Dendritic cell treated with granulocyte-macrophage colony-stimulating factor and Interleukin-4, amounts not matched to agents 40 ng/mL and 50 ng/mL, for 4 days (primary cell): Measurements from ENCODE around the gene SYNPO.

Source experiments
- H3K27ac Mint-ChIP-seq: one replicate; pipeline ENCODE4 v1.8.0; 2022; ENCODE audit warnings: mild to moderate bottlenecking, mixed read lengths
- H3K27me3 Mint-ChIP-seq: one replicate; pipeline ENCODE4 v1.8.0; 2022; ENCODE audit warnings: mild to moderate bottlenecking, mixed read lengths
- H3K36me3 Mint-ChIP-seq: one replicate; pipeline ENCODE4 v1.8.0; 2022; ENCODE audit warnings: low read depth, mixed read lengths
- H3K4me1 Mint-ChIP-seq: one replicate; pipeline ENCODE4 v1.8.0; 2022; ENCODE audit warnings: low read depth, mixed read lengths
- H3K4me3 Mint-ChIP-seq: one replicate; pipeline ENCODE4 v1.8.0; 2022; ENCODE audit warnings: mild to moderate bottlenecking, moderate library complexity, mixed read lengths
- H3K9me3 Mint-ChIP-seq: one replicate; pipeline ENCODE4 v1.8.0; 2022; ENCODE audit warnings: mixed read lengths
- intact Hi-C: fragments of 100-400 bp; cut with micrococcal nuclease; formaldehyde crosslinking; loops from one replicate; pipeline ENCODE4 v1.15.0; 2022

The SYNPO gene

DNA sequence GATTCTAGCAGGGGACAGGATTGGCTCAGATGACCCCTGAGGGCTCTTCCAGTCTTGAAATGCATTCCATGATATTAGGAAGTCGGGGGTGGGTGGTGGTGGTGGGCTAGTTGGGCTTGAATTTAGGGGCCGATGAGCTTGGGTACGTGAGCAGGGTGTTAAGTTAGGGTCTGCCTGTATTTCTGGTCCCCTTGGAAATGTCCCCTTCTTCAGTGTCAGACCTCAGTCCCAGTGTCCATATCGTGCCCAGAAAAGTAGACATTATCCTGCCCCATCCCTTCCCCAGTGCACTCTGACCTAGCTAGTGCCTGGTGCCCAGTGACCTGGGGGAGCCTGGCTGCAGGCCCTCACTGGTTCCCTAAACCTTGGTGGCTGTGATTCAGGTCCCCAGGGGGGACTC, 17.7 kb downstream of the SYNPO start:
- Mint-ChIP-seq H3K4me3 (no peak overlapping the region), H3K27ac (no peak overlapping the region), H3K9me3 (no peaks in the 10 kb centered on the region), H3K4me1 (peaks cover 8% of the 10 kb centered on the region), H3K27me3 (peaks cover 35% of the 10 kb centered on the region), H3K36me3 (no peaks in the 10 kb centered on the region)
- intact Hi-C loops = loop anchor here (10.0 kb wide), 1 partner anchor 203 kb away; no protein-coding TSS in a partner anchor

DNA sequence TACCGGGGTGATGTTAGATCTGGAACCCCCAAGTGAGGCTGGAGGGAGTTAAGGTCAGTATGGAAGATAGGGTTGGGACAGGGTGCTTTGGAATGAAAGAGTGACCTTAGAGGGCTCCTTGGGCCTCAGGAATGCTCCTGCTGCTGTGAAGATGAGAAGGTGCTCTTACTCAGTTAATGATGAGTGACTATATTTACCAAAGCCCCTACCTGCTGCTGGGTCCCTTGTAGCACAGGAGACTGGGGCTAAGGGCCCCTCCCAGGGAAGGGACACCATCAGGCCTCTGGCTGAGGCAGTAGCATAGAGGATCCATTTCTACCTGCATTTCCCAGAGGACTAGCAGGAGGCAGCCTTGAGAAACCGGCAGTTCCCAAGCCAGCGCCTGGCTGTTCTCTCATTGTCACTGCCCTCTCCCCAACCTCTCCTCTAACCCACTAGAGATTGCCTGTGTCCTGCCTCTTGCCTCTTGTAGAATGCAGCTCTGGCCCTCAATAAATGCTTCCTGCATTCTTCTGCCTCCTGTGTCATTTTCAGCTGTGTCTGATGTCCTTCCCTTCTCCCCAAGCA, 18.3 kb downstream of the SYNPO start:
- H3K36me3 Mint-ChIP-seq = no peaks in the 10 kb centered on the region
- intact Hi-C loops = loop anchor here (10.0 kb wide), 1 partner anchor 204 kb away; no protein-coding TSS in a partner anchor
- no peaks in the 10 kb centered on the region for H3K9me3 Mint-ChIP-seq
- H3K4me1 Mint-ChIP-seq = peaks cover 8% of the 10 kb centered on the region
- peaks cover 32% of the 10 kb centered on the region for H3K27me3 Mint-ChIP-seq
- H3K27ac Mint-ChIP-seq = no peak overlapping the region
- H3K4me3 Mint-ChIP-seq = no peak overlapping the region

DNA sequence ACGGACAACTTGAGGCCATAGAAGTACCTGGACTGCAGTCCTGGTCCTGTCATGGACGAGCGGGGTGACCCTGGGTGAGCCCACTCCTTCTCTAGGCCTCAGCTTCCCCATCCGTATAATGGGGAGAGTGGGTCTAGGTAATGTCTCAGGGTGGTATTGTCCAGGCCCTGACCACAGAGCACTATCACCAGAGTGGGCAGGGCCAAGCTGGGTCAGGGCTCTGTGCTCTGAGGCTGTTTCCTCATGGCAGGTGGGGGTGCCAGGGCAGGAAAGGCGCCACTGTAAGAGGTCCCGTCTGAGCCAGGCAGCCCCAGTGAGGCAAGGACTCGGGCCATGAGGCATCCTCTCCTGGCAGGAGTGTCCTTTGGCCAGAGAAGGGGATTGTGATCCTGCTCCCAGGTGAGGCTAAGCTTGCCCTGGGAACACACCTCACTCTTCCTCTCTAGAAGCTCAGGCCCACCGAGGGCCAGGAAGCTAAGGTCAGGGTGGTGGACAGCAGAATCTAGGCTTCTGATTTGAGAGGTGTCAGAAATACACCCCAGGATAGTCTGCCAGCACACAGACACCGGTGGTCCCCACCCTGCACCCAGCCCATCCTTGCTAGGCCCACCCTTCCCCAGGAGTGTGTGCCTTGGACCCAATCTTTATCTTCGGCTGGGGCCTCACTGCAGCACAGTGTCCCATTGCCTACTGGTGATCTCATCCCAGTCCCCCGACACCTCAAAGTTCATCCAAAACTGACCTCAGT, 19.1 kb downstream of the SYNPO start:
- peaks cover 31% of the 10 kb centered on the region for H3K27me3 Mint-ChIP-seq
- H3K4me1 Mint-ChIP-seq = peaks cover 8% of the 10 kb centered on the region
- H3K4me3 Mint-ChIP-seq = no peak overlapping the region
- no peak overlapping the region for H3K27ac Mint-ChIP-seq
- no peaks in the 10 kb centered on the region for H3K9me3 Mint-ChIP-seq
- no peaks in the 10 kb centered on the region for H3K36me3 Mint-ChIP-seq
- intact Hi-C loops = loop anchor here (10.0 kb wide), 1 partner anchor 205 kb away; no protein-coding TSS in a partner anchor

DNA sequence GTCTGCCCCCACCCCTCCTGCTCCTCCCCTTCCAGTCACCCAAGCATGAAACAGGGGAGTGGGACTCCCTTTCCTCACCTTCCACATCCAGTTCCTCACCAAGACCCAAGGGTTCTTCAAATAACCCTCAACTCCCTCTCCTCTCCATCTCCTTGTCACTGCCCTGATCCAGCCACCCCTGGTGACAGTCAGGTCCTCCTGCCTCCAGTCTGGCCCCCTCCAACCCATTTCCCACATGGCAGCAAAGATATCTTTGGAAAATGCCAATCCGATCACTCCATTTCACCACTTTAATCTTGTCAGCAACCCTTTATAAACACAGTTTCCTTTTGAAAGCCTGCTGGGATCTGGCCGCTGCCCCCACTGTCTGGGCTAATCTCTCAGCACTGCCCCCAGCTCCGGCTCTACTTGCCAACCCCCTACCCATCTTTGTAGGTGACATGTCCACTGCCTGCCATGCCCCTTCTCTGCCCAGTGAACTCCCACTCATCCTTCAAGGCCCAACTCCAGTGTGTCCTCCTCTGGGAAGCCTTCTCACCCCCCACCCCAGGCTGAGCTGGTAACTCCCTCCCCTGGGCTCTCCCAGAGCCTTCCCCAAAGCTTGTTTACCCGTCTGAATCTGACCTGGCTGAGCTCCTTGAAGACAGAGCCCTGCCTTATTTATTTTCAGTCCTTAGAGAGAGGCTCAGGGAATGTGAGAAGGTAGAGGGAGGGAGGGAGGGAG, 19.8 kb downstream of the SYNPO start:
- no peaks in the 10 kb centered on the region for H3K36me3 Mint-ChIP-seq
- no peak overlapping the region for H3K4me3 Mint-ChIP-seq
- intact Hi-C loops = no loop called here
- peaks cover 8% of the 10 kb centered on the region for H3K4me1 Mint-ChIP-seq
- no peaks in the 10 kb centered on the region for H3K9me3 Mint-ChIP-seq
- peaks cover 26% of the 10 kb centered on the region for H3K27me3 Mint-ChIP-seq
- no peak overlapping the region for H3K27ac Mint-ChIP-seq

DNA sequence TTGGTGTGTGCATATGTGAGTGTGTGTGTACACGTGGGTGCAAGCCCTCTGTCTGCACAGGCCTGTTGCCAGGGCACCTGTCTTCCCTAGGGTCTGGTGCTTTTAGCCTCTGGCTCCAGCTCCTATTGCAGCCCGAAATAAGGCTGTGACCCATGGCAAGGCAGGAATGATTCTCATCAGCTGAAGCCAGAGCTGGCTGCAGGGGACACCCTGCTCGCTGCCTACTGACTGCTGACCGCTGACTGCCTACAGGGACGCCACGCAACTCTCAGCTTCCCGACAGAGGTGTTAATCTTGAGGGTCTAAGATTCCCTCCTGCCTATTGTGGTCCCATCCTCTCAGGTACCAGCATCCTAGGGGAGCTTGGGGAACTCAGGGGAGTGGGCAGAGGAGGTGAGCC, 20.6 kb downstream of the SYNPO start, which contains the start of gene MYOZ3:
TSS of gene MYOZ3 (plus strand) at position 166 of the 400 bp plus-strand sequence. CDS start 1,691 bp downstream, outside the sequence.
- no peaks in the 10 kb centered on the region for H3K9me3 Mint-ChIP-seq
- H3K27me3 Mint-ChIP-seq = peaks cover 20% of the 10 kb centered on the region
- peaks cover 8% of the 10 kb centered on the region for H3K4me1 Mint-ChIP-seq
- no peaks in the 10 kb centered on the region for H3K36me3 Mint-ChIP-seq
- intact Hi-C loops = no loop called here
- H3K4me3 Mint-ChIP-seq = no peak within 1 kb of the TSS
- no peak within 1 kb of the TSS for H3K27ac Mint-ChIP-seq

DNA sequence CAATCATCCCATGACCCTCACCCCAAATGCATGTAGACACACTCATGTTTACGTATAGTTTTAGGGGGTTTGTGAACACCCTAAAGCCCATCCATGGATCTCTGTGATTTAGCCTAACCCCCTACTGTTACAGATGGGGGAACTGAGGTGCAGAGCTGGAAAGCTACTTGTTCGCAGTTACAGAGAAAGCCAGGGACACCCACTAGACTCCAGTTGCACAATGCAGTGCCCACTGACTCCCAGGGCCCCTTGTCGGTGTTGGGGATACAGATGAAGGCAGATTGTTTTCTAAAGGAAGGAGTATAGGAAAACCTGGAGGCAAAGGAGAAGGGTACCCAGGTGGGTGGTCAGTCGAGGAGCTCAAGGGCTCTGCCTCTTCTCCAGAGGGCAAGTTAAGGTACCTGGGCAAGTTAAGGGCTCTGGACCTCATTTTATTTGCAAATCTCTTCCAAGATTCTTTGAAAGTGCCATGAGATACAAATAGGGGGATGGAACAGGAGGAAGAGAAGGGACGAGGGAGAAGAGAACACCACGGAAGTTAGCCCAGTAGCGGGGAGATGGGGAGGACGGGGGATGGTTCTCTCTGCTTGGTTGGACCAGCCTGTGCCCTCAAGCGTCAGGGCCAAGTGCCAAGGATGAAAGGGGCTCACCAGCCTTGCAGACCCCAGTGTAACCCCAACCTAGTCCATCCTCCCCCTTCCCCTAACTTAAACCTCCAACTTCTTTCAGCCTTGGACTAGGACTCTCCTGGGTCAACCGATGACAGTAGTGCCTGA, 21.5 kb downstream of the SYNPO start:
- Mint-ChIP-seq H3K27ac (no peak overlapping the region), H3K9me3 (no peaks in the 10 kb centered on the region), H3K27me3 (peaks cover 17% of the 10 kb centered on the region), H3K4me1 (peaks cover 4% of the 10 kb centered on the region), H3K4me3 (no peak overlapping the region), H3K36me3 (no peaks in the 10 kb centered on the region)
- intact Hi-C loops = no loop called here

DNA sequence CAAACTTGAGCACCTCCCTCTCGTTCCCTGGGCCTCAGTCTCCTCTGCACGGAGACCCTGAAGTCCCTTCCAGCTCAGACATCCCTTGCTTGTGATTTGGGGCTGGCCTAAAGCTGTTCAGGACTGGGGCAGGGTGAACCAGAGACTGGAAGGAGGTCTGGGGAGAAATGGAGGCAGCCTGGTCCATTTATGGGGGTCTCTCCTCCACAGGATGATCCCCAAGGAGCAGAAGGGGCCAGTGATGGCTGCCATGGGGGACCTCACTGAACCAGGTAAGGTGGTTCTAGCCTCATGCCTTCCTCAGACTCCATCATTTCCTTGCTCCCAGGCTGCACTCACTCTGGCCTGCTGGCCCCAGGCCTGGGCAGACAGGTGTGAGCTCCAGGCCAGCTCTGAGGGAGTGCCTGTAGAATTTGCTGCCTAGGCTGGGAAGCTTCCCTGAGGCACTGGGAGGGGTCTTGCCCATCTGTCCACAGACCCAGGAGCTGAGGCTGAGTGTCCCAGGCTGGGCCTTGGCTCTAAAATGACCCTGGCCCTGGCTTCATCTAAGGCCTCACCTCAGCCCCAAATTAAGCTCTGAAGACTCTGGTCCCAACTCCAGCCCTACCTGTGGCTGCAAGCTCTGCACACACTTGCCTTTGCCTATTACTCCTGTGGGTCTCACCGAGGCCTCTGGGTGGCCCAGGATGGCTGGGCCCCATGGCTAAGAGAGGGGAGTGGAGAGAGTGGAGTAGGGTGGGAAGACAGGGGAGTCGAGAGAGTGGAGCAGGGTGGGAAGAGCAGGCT, 22.5 kb downstream of the SYNPO start:
- peaks cover 9% of the 10 kb centered on the region for H3K27me3 Mint-ChIP-seq
- no peaks in the 10 kb centered on the region for H3K9me3 Mint-ChIP-seq
- intact Hi-C loops = no loop called here
- H3K4me3 Mint-ChIP-seq = no peak overlapping the region
- H3K36me3 Mint-ChIP-seq = no peaks in the 10 kb centered on the region
- H3K27ac Mint-ChIP-seq = no peak overlapping the region
- no peaks in the 10 kb centered on the region for H3K4me1 Mint-ChIP-seq

DNA sequence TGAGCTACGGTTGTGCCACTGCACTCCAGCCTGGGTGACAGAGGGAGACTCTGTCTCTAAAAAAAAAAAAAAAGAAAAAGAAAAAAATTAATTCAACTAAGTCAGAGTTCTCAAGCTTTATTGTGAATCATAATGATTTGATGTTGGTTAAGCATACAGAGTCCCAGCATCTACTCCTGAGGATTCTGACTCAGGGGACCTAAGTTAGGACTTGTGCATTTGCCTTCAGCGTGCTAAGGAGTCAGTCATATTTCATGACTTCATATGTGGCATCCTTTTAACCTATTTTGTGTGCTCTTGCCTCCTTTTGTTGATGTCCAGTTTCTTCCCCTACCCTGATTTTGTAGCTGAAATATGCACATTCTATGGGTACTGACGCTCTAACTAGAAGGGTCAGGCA, 23.5 kb downstream of the SYNPO start:
- H3K4me1 Mint-ChIP-seq = no peaks in the 10 kb centered on the region
- intact Hi-C loops = no loop called here
- H3K27ac Mint-ChIP-seq = no peak overlapping the region
- no peak overlapping the region for H3K4me3 Mint-ChIP-seq
- peaks cover 9% of the 10 kb centered on the region for H3K27me3 Mint-ChIP-seq
- H3K9me3 Mint-ChIP-seq = no peaks in the 10 kb centered on the region
- no peaks in the 10 kb centered on the region for H3K36me3 Mint-ChIP-seq

DNA sequence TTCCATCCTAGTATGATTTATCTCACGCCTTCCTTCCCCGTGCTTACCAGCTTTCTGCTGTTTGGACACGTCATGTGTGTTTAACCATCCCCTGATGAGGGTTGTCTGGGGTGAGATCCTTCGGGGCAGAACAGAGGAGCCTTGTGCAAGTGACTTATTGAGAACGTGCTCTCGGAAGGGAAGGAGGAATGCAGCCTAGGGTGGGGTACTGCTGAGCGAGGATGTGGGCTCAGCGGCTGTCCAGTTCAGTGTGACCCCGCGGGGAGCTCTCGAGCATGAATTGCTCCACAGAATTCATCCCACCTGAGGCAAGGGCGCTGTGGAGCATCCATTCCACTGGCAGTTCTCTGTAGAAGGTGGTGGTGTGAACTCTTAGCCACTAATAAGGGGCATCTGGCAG, 24.6 kb downstream of the SYNPO start:
- Mint-ChIP-seq H3K4me3 (no peak overlapping the region), H3K9me3 (no peaks in the 10 kb centered on the region), H3K36me3 (no peaks in the 10 kb centered on the region), H3K27ac (no peak overlapping the region), H3K4me1 (no peaks in the 10 kb centered on the region), H3K27me3 (peaks cover 9% of the 10 kb centered on the region)
- intact Hi-C loops = no loop called here

DNA sequence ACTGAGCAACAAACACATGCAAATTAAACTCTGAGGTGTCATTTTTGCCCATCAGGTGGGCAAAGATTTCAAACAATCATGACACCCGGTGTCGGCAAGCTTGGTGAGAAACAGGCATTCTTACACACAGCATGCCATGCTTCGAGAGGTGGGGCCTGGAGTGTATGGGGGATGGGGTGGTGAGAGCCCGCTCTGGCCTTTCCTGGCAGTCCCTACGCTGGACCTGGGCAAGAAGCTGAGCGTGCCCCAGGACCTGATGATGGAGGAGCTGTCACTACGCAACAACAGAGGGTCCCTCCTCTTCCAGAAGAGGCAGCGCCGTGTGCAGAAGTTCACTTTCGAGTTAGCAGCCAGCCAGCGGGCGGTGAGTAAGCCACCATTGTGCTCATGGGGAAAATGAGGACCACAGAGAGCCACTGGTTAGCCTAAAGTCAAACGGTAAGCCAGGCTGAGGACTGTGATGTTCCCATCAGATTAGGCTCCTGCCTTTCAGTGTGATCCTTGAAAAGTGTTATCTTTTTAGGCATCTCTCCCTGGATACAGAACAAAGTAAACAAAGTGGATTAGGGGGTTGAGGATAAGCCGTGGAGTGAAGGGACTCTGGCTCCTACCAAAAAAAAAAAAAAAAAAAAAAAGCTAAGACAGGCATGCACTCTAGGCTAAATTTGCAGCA, 30.0 kb downstream of the SYNPO start:
- H3K9me3 Mint-ChIP-seq = no peaks in the 10 kb centered on the region
- peaks cover 26% of the 10 kb centered on the region for H3K27me3 Mint-ChIP-seq
- H3K27ac Mint-ChIP-seq = no peak overlapping the region
- intact Hi-C loops = no loop called here
- peaks cover 20% of the 10 kb centered on the region for H3K4me1 Mint-ChIP-seq
- no peak overlapping the region for H3K4me3 Mint-ChIP-seq
- H3K36me3 Mint-ChIP-seq = no peaks in the 10 kb centered on the region

DNA sequence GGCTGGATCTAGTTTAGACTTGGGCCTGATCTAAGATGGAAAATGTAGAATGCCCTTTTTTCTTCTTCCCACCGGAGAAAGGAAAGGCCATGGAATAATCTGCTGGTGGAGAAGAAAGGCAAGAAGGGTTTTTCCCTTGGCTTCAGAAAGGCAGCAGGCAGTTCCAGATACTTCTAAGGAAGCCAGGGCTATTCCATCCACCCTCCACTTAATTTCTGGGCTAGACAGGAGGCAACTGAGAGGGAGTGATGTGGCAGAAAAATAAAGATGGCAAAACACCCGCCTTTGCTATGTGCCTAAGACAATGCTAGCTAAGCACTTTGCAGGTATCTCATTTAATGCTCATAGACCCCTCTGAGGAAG, 30.5 kb downstream of the SYNPO start:
- H3K4me3 Mint-ChIP-seq = no peak overlapping the region
- H3K27me3 Mint-ChIP-seq = peaks cover 26% of the 10 kb centered on the region
- peaks cover 25% of the 10 kb centered on the region for H3K4me1 Mint-ChIP-seq
- intact Hi-C loops = no loop called here
- H3K36me3 Mint-ChIP-seq = no peaks in the 10 kb centered on the region
- H3K9me3 Mint-ChIP-seq = no peaks in the 10 kb centered on the region
- H3K27ac Mint-ChIP-seq = no peak overlapping the region

DNA sequence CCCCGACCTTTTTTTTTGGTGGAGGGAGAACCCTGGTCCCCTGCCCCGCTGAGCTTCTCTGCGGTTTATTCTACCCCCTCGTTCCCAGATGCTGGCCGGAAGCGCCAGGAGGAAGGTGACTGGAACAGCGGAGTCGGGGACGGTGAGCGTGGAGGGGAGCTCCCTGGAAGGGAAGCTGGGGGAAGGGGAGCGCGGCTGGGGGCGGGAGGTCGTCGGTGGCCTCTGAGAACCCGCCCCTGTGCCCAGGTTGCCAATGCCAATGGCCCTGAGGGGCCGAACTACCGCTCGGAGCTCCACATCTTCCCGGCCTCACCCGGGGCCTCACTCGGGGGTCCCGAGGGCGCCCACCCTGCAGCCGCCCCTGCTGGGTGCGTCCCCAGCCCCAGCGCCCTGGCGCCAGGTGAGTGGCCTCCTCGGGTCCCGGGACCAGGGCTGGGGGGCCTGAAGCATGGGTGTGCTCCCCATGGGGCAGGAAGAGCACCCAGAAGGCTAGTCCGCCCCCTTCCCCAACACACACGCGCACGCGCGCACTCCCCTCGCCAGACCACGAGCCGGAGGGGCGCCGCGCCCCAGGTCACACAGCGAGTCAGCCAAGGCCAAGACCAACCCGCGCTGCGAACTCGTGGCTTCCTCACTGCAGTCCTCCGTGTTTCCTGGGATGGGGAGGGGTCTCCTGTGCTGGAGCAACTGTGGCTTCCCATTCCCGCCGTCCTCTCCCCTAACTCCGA, 31.2 kb downstream of the SYNPO start:
- Mint-ChIP-seq H3K27ac (no peak overlapping the region), H3K9me3 (no peaks in the 10 kb centered on the region), H3K4me1 (peaks cover 26% of the 10 kb centered on the region), H3K4me3 (peak overlapping the region; percentile 72), H3K27me3 (peaks cover 26% of the 10 kb centered on the region), H3K36me3 (no peaks in the 10 kb centered on the region)
- intact Hi-C loops = no loop called here
